ENCODE measurements around the gene CCDC88C. TPM values are rescaled to one million over a fixed set of nuclear protein-coding genes. Genes with fewer than 3 reads are reported as not detected.

The CCDC88C gene
- total RNA-seq, 1 experiment from 2014 or later = 64.8 TPM

DNA sequence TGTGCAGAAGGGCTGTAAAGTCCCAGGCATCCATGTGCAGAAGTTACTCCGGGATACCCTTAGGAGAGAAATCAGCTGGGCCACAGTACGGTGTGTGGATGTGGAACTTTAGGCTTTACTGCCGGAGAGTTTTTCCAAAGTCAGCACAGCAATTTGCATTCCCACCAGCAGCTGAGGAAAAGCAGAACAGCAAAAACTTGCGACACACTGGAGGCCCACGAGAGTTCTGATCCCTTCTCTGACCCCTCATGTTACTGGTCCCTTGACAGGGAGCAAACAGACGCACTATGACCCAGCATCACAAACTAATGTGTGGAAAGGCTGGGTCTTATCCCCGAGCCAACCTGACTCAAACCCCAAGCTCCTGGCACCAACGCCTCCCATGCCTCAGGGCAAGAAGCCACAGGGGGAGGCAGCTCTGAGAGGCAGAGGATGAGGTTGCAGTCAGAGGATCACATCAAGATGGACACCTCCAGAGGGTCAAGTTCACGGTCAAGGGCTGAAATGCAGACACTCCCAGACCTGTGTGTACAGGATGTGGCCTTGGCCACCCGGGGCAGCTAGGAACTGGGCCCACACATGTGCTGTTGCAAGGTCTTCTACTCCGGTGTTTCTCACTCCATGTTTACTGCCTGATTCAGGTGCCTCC, 38.6 kb downstream of the CCDC88C start (continued):
- TF ChIP-seq FOXJ3 (CRISPR knock-in tag; IDR thresholded peaks at IDR 0.05; ENCODE audit: borderline replicate concordance) (no peak), NFE2L1 (CRISPR knock-in tag; IDR thresholded peaks at IDR 0.05) (no peak), ZNF396 (CRISPR knock-in tag; IDR thresholded peaks at IDR 0.05; ENCODE audit: borderline replicate concordance) (no peak)
- TF ChIP-seq, protein P1, sequence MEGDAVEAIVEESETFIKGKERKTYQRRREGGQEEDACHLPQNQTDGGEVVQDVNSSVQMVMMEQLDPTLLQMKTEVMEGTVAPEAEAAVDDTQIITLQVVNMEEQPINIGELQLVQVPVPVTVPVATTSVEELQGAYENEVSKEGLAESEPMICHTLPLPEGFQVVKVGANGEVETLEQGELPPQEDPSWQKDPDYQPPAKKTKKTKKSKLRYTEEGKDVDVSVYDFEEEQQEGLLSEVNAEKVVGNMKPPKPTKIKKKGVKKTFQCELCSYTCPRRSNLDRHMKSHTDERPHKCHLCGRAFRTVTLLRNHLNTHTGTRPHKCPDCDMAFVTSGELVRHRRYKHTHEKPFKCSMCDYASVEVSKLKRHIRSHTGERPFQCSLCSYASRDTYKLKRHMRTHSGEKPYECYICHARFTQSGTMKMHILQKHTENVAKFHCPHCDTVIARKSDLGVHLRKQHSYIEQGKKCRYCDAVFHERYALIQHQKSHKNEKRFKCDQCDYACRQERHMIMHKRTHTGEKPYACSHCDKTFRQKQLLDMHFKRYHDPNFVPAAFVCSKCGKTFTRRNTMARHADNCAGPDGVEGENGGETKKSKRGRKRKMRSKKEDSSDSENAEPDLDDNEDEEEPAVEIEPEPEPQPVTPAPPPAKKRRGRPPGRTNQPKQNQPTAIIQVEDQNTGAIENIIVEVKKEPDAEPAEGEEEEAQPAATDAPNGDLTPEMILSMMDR (IDR thresholded peaks at IDR 0.05) = no peak

DNA sequence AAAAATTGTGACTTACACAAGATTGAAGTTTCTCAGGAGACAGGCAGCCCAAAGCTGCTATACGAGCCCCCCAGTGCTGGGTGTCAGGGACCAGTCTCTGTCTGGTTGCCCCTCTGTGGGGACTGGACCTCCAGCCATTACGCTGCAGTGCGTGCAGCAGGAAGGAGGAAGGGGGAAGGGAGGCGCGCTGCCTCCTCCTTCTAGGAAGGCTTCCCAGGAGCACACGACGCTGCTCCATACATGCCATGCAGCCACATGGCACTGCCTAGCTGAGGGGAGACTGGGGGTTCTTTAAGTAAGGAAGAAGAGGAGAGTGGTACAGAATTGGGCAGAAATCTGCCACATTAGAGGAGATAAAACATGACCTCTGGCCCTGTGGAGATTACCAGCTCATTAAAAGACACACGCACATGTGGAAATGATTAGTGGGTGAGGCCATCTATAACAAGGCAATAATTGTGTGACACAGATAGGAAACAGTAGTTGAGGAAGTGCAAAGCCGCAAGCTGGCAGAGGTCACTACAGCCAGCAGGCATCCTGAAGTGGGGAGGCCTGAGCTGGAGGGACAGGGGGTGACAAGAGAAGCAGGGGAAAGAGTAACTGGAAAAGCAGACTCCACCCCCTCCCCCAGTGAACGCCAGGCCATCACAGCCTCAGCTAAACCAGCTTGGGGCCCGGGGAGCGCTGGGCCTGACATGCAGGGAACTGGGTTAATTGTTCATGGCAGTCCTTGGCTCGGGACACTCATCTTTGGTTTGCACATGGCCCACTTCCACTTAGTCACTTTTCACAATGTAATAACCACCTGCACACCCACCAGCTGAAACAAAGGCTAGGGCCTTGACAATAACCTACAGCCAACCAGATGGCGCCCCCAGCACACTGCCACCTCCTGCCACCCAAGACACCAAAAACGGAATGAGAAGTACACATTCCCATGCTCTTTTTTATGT, 39.6 kb downstream of the CCDC88C start:
- Mint-ChIP-seq H3K9me3 (no peaks in the 10 kb centered on the region), H3K27me3 (ENCODE audit: low read depth) (no peaks in the 10 kb centered on the region), H3K27ac (peak overlapping the region; percentile 84), H3K4me3 (no peak overlapping the region), H3K4me1 (peaks cover 96% of the 10 kb centered on the region), H3K36me3 (no peaks in the 10 kb centered on the region)
- ATAC-seq = peak; percentile 7; the same call in 1 of the 2 replicates
- CTCF ChIA-PET = interaction anchor here (1.8 to 4.5 kb wide), 3 partner anchors 20 to 54 kb away, joined by 6 to 30 read pairs (median 13); no protein-coding TSS in a partner anchor
- TF ChIP-seq JUN (CRISPR knock-in tag; IDR thresholded peaks at IDR 0.05) (no peak), ZNF396 (CRISPR knock-in tag; IDR thresholded peaks at IDR 0.05; ENCODE audit: borderline replicate concordance) (no peak), EMX1 (CRISPR knock-in tag; IDR thresholded peaks at IDR 0.05) (no peak), ELF4 (CRISPR knock-in tag; IDR thresholded peaks at IDR 0.05; ENCODE audit: low read depth) (no peak), ZNF263 (CRISPR knock-in tag; IDR thresholded peaks at IDR 0.05; ENCODE audit: low read depth) (no peak), ZNF416 (CRISPR knock-in tag; IDR thresholded peaks at IDR 0.05) (no peak), RELA (CRISPR knock-in tag; IDR thresholded peaks at IDR 0.05; ENCODE audit: borderline replicate concordance) (no peak), FOXK1 (CRISPR knock-in tag; IDR thresholded peaks at IDR 0.05) (no peak), TEAD4 (CRISPR knock-in tag; IDR thresholded peaks at IDR 0.05) (no peak), MXD4 (CRISPR knock-in tag; IDR thresholded peaks at IDR 0.05; ENCODE audit: borderline replicate concordance) (no peak), TCF7 (CRISPR knock-in tag; IDR thresholded peaks at IDR 0.05; ENCODE audit: low read depth) (no peak), FOXJ3 (CRISPR knock-in tag; IDR thresholded peaks at IDR 0.05; ENCODE audit: borderline replicate concordance) (no peak)
- TF ChIP-seq, protein P2, sequence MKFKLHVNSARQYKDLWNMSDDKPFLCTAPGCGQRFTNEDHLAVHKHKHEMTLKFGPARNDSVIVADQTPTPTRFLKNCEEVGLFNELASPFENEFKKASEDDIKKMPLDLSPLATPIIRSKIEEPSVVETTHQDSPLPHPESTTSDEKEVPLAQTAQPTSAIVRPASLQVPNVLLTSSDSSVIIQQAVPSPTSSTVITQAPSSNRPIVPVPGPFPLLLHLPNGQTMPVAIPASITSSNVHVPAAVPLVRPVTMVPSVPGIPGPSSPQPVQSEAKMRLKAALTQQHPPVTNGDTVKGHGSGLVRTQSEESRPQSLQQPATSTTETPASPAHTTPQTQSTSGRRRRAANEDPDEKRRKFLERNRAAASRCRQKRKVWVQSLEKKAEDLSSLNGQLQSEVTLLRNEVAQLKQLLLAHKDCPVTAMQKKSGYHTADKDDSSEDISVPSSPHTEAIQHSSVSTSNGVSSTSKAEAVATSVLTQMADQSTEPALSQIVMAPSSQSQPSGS (CRISPR knock-in tag; IDR thresholded peaks at IDR 0.05; ENCODE audit: borderline replicate concordance, low read depth) = no peak
- TF ChIP-seq, protein P3, sequence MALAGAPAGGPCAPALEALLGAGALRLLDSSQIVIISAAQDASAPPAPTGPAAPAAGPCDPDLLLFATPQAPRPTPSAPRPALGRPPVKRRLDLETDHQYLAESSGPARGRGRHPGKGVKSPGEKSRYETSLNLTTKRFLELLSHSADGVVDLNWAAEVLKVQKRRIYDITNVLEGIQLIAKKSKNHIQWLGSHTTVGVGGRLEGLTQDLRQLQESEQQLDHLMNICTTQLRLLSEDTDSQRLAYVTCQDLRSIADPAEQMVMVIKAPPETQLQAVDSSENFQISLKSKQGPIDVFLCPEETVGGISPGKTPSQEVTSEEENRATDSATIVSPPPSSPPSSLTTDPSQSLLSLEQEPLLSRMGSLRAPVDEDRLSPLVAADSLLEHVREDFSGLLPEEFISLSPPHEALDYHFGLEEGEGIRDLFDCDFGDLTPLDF (CRISPR knock-in tag; IDR thresholded peaks at IDR 0.05) = no peak
- TF ChIP-seq, protein P4, sequence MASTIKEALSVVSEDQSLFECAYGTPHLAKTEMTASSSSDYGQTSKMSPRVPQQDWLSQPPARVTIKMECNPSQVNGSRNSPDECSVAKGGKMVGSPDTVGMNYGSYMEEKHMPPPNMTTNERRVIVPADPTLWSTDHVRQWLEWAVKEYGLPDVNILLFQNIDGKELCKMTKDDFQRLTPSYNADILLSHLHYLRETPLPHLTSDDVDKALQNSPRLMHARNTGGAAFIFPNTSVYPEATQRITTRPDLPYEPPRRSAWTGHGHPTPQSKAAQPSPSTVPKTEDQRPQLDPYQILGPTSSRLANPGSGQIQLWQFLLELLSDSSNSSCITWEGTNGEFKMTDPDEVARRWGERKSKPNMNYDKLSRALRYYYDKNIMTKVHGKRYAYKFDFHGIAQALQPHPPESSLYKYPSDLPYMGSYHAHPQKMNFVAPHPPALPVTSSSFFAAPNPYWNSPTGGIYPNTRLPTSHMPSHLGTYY (CRISPR knock-in tag; IDR thresholded peaks at IDR 0.05) = no peak
- TF ChIP-seq, protein P5, sequence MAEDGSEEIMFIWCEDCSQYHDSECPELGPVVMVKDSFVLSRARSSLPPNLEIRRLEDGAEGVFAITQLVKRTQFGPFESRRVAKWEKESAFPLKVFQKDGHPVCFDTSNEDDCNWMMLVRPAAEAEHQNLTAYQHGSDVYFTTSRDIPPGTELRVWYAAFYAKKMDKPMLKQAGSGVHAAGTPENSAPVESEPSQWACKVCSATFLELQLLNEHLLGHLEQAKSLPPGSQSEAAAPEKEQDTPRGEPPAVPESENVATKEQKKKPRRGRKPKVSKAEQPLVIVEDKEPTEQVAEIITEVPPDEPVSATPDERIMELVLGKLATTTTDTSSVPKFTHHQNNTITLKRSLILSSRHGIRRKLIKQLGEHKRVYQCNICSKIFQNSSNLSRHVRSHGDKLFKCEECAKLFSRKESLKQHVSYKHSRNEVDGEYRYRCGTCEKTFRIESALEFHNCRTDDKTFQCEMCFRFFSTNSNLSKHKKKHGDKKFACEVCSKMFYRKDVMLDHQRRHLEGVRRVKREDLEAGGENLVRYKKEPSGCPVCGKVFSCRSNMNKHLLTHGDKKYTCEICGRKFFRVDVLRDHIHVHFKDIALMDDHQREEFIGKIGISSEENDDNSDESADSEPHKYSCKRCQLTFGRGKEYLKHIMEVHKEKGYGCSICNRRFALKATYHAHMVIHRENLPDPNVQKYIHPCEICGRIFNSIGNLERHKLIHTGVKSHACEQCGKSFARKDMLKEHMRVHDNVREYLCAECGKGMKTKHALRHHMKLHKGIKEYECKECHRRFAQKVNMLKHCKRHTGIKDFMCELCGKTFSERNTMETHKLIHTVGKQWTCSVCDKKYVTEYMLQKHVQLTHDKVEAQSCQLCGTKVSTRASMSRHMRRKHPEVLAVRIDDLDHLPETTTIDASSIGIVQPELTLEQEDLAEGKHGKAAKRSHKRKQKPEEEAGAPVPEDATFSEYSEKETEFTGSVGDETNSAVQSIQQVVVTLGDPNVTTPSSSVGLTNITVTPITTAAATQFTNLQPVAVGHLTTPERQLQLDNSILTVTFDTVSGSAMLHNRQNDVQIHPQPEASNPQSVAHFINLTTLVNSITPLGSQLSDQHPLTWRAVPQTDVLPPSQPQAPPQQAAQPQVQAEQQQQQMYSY (CRISPR knock-in tag; IDR thresholded peaks at IDR 0.05) = no peak
- TF ChIP-seq, protein P6, sequence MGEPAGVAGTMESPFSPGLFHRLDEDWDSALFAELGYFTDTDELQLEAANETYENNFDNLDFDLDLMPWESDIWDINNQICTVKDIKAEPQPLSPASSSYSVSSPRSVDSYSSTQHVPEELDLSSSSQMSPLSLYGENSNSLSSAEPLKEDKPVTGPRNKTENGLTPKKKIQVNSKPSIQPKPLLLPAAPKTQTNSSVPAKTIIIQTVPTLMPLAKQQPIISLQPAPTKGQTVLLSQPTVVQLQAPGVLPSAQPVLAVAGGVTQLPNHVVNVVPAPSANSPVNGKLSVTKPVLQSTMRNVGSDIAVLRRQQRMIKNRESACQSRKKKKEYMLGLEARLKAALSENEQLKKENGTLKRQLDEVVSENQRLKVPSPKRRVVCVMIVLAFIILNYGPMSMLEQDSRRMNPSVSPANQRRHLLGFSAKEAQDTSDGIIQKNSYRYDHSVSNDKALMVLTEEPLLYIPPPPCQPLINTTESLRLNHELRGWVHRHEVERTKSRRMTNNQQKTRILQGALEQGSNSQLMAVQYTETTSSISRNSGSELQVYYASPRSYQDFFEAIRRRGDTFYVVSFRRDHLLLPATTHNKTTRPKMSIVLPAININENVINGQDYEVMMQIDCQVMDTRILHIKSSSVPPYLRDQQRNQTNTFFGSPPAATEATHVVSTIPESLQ (CRISPR knock-in tag; IDR thresholded peaks at IDR 0.05) = no peak
- DNase-seq (ENCODE audit: low spot score) = no peak
- POLR2A ChIA-PET = interaction anchor here (0.7 kb wide), 1 partner anchor 1113 kb away, joined by 3 read pairs; no protein-coding TSS in a partner anchor
